NB4 (cell line): ENCODE data around the gene NNAT.
A peak's percentile ranks its signal among the peaks of the same experiment; 100 is the strongest.

ENCODE experiments used
- DNase-seq: peaks from one replicate; pipeline ENCODE4 v3.0.0; 2010; ENCODE audit warnings: low read depth
- H3K4me3 ChIP-seq: one replicate; pipeline ENCODE4 v1.5.1; 2011; ENCODE audit warnings: mild to moderate bottlenecking, low read depth, low read length, moderate library complexity
- CTCF ChIP-seq: IDR thresholded peaks from one replicate; pipeline ENCODE4 v1.5.1; 2012; ENCODE audit warnings: low read depth, low read length
- MAX ChIP-seq: IDR thresholded peaks from 2 replicates; pipeline ENCODE4 v1.6.1; 2011; ENCODE audit warnings: low read depth, low read length
- MYC ChIP-seq: IDR thresholded peaks from 2 replicates; pipeline ENCODE4 v1.6.1; 2011; ENCODE audit warnings: low read depth, low read length
- POLR2A ChIP-seq: IDR thresholded peaks from 2 replicates; pipeline ENCODE4 v1.6.1; 2011; ENCODE audit warnings: mild to moderate bottlenecking; ENCODE audit not compliant: insufficient read length; ENCODE audit errors: extremely low read depth

Gene NNAT

GRCh38 chr20:37566590-37567330 is 45.7 kb downstream of the NNAT start:
- no peak for DNase-seq
- no peak overlapping the region for H3K4me3 ChIP-seq
- no peak for TF ChIP-seq MAX
- TF ChIP-seq POLR2A, result no peak
- no peak for TF ChIP-seq CTCF
- TF ChIP-seq MYC, result no peak

GRCh38 chr20:37567331-37567665 is 46.2 kb downstream of the NNAT start:
- no peak overlapping the region for H3K4me3 ChIP-seq
- TF ChIP-seq MYC (no peak), MAX (no peak), CTCF (no peak), POLR2A (no peak)

GRCh38 chr20:37567671-37568588 is 46.9 kb downstream of the NNAT start:
- no peak for TF ChIP-seq POLR2A
- no peak for TF ChIP-seq CTCF
- no peak for TF ChIP-seq MAX
- no peak for TF ChIP-seq MYC
- DNase-seq, result peak; percentile 37
- H3K4me3 ChIP-seq, result no peak overlapping the region

More at GRCh38 chr20:37567331-37567665, 46.2 kb downstream of the NNAT start:
- no peak for DNase-seq

GRCh38 chr20:37570419-37570818 is 49.4 kb downstream of the NNAT start:
- TF ChIP-seq MAX (no peak), CTCF (no peak), POLR2A (no peak), MYC (no peak)
- DNase-seq, result no peak

GRCh38 chr20:37571033-37571432 is 50.0 kb downstream of the NNAT start:
- no peak for TF ChIP-seq MAX
- DNase-seq, result no peak
- no peak overlapping the region for H3K4me3 ChIP-seq

More at GRCh38 chr20:37570419-37570818, 49.4 kb downstream of the NNAT start:
- no peak overlapping the region for H3K4me3 ChIP-seq
